KMS-11 (cell line): ENCODE measurements around the gene CRY1.

Experiments
- H2AFZ ChIP-seq: fragments of 200-600 bp; sonication (generic); 2 replicates; pipeline ENCODE4 v1.6.1; 2016; ENCODE audit warnings: antibody characterized with exemption, mixed run types, low read depth
- H3K27ac ChIP-seq: fragments of 200-600 bp; sonication (generic); 2 replicates; pipeline ENCODE4 v1.6.1; 2016; ENCODE audit warnings: mild to moderate bottlenecking, mixed run types
- H3K27me3 ChIP-seq: fragments of 200-600 bp; sonication (generic); 2 replicates; pipeline ENCODE4 v1.6.1; 2017; ENCODE audit warnings: mild to moderate bottlenecking, low read depth, mixed run types, moderate library complexity; ENCODE audit not compliant: insufficient read depth
- H3K36me3 ChIP-seq: fragments of 200-600 bp; sonication (generic); 2 replicates; pipeline ENCODE4 v1.6.1; 2017; ENCODE audit warnings: mild to moderate bottlenecking, mixed run types; ENCODE audit not compliant: insufficient read depth
- H3K4me1 ChIP-seq: fragments of 200-600 bp; sonication (generic); 2 replicates; pipeline ENCODE4 v1.6.1; 2016; ENCODE audit warnings: mild to moderate bottlenecking, low read depth, mixed run types; ENCODE audit not compliant: poor library complexity, severe bottlenecking
- H3K4me2 ChIP-seq: fragments of 200-600 bp; sonication (generic); 2 replicates; pipeline ENCODE4 v1.7.0; 2016; ENCODE audit warnings: mild to moderate bottlenecking, mixed run types
- H3K4me3 ChIP-seq: fragments of 200-600 bp; sonication (generic); IDR thresholded peaks from 2 replicates; pipeline ENCODE4 v1.6.1; 2017; ENCODE audit warnings: low read depth, low read length, mixed read lengths; ENCODE audit not compliant: insufficient read depth
- H3K79me2 ChIP-seq: fragments of 200-600 bp; sonication (generic); 2 replicates; pipeline ENCODE4 v1.6.1; 2016; ENCODE audit warnings: low read depth, mixed run types; ENCODE audit not compliant: insufficient read depth
- H3K9ac ChIP-seq: fragments of 200-600 bp; sonication (generic); 2 replicates; pipeline ENCODE4 v1.6.1; 2016; ENCODE audit warnings: mild to moderate bottlenecking, mixed run types
- H4K20me1 ChIP-seq: fragments of 200-600 bp; sonication (generic); 2 replicates; pipeline ENCODE4 v1.6.1; 2016; ENCODE audit warnings: mild to moderate bottlenecking, mixed run types; ENCODE audit not compliant: insufficient read depth
- TF ChIP-seq, protein P1 (sequence below): fragments of 200-600 bp; sonication (generic); conservative IDR thresholded peaks from 2 replicates; pipeline ENCODE4 v1.6.1; 2017; ENCODE audit warnings: low read depth, mild to moderate bottlenecking, antibody characterized with exemption, low read length, moderate library complexity, mixed read lengths

Gene CRY1

GRCh38 chr12:107088912-107089311 is 4.4 kb downstream of the CRY1 start:
- no peak overlapping the region for H3K27ac ChIP-seq
- 0 out of 2 replicates have a peak, but pooled peaks cover 17% of the 10 kb centered on the region for H3K79me2 ChIP-seq
- no peaks in the 10 kb centered on the region for H4K20me1 ChIP-seq
- no peaks in the 10 kb centered on the region for H3K27me3 ChIP-seq
- H3K4me1 ChIP-seq, result peaks cover 9% of the 10 kb centered on the region
- H3K4me3 ChIP-seq, result no peak overlapping the region
- H2AFZ ChIP-seq, result no peak overlapping the region
- H3K4me2 ChIP-seq, result no peak overlapping the region
- no peaks in the 10 kb centered on the region for H3K36me3 ChIP-seq
- TF ChIP-seq, protein P1, sequence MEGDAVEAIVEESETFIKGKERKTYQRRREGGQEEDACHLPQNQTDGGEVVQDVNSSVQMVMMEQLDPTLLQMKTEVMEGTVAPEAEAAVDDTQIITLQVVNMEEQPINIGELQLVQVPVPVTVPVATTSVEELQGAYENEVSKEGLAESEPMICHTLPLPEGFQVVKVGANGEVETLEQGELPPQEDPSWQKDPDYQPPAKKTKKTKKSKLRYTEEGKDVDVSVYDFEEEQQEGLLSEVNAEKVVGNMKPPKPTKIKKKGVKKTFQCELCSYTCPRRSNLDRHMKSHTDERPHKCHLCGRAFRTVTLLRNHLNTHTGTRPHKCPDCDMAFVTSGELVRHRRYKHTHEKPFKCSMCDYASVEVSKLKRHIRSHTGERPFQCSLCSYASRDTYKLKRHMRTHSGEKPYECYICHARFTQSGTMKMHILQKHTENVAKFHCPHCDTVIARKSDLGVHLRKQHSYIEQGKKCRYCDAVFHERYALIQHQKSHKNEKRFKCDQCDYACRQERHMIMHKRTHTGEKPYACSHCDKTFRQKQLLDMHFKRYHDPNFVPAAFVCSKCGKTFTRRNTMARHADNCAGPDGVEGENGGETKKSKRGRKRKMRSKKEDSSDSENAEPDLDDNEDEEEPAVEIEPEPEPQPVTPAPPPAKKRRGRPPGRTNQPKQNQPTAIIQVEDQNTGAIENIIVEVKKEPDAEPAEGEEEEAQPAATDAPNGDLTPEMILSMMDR, result no peak
- H3K9ac ChIP-seq, result no peak overlapping the region

GRCh38 chr12:107086314-107086713 is 7.0 kb downstream of the CRY1 start:
- no peak overlapping the region for H3K9ac ChIP-seq
- TF ChIP-seq, protein P1, result no peak
- no peaks in the 10 kb centered on the region for H3K27me3 ChIP-seq
- no peak overlapping the region for H3K27ac ChIP-seq
- H4K20me1 ChIP-seq, result no peaks in the 10 kb centered on the region
- no peak overlapping the region for H3K4me3 ChIP-seq
- no peak overlapping the region for H3K4me2 ChIP-seq
- H3K36me3 ChIP-seq, result no peaks in the 10 kb centered on the region
- H2AFZ ChIP-seq, result no peak overlapping the region
- H3K4me1 ChIP-seq, result peaks cover 4% of the 10 kb centered on the region
- 0 out of 2 replicates have a peak, but pooled peaks cover 15% of the 10 kb centered on the region for H3K79me2 ChIP-seq

DNA sequence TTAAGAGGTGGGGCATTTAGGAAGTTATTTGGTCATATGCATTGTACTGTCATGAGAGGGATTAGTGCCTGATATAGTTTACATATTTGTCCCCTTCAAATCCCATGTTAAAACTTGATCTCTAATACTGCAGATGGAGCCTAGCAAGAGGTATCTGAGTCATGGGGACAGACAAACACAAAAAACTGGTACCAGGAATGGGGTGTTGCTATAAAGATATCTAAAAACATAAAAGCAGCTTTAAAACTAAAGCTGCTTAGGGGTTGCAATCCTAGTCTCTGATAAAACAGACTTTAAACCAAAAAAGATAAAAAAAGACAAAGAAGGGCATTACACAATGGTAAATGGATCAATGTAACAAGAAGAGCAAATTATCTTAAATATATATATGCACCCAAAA is 11.6 kb downstream of the CRY1 start:
- Histone ChIP-seq H3K9ac (no peak overlapping the region), H3K36me3 (no peaks in the 10 kb centered on the region), H3K4me1 (peaks cover 9% of the 10 kb centered on the region), H3K4me2 (no peak overlapping the region), H3K27me3 (no peaks in the 10 kb centered on the region), H3K4me3 (no peak overlapping the region), H3K79me2 (no peaks in the 10 kb centered on the region), H4K20me1 (no peaks in the 10 kb centered on the region), H3K27ac (no peak overlapping the region), H2AFZ (no peak overlapping the region)
- TF ChIP-seq, protein P1, result no peak

DNA sequence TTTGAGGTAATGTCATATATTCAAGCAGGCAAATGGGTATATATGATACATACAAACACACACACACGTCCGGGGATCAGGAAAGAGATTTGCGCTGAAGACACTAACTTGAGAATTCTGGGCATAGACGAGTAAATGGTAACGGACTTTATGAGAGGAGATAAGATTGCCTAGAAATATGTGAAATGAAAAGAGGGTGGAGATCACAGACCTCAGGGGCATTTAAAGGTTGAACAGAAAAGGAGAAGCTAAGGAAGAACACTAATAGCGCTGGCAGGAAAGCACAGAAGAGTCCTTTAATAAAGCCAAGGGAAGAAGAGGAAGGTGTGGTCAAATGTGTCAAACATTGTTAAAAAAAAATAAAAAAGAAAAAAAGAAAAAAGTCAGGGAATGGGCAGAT is 13.1 kb downstream of the CRY1 start:
- peaks cover 9% of the 10 kb centered on the region for H3K4me1 ChIP-seq
- TF ChIP-seq, protein P1, result no peak
- no peaks in the 10 kb centered on the region for H3K27me3 ChIP-seq
- H3K36me3 ChIP-seq, result no peaks in the 10 kb centered on the region
- no peaks in the 10 kb centered on the region for H4K20me1 ChIP-seq
- no peak overlapping the region for H3K4me2 ChIP-seq
- H3K9ac ChIP-seq, result no peak overlapping the region
- no peak overlapping the region for H3K27ac ChIP-seq
- no peak overlapping the region for H2AFZ ChIP-seq
- H3K79me2 ChIP-seq, result no peaks in the 10 kb centered on the region
- H3K4me3 ChIP-seq, result no peak overlapping the region
